HCT116 (cell line): ENCODE results near the gene BZW2. TPM values are rescaled to one million over a fixed set of nuclear protein-coding genes. Genes with fewer than 3 reads are reported as not detected.

ENCODE experiments used
- ATAC-seq: fragments of 200-7000 bp; cut with Tn5 transposase; 2 replicates; pipeline ENCODE4 v1.9.1; 2020; ENCODE audit warnings: mild to moderate bottlenecking, moderate library complexity
- BruUV-seq: library from RNA; stranded (reverse); fragments of 400-500 nt; replicated peaks from 2 replicates; lab custom pipeline; 2021; lab: Mats Ljungman, UMichigan
- CTCF ChIA-PET: fragments of 300-600 bp; sonication (Branson Sonifier 250); formaldehyde crosslinking; loops from one replicate; lab custom pipeline; 2021; ENCODE audit warnings: antibody characterized with exemption; lab: Charles Lee
- POLR2A ChIA-PET: fragments of 300-600, 350-600 bp; sonication (Branson Sonifier 250); formaldehyde crosslinking; loops from one replicate; lab custom pipeline; 2021; ENCODE audit warnings: antibody characterized with exemption; lab: Charles Lee
- RAD21 ChIA-PET, 2 experiments: fragments of 300-600 bp; sonication (Branson Sonifier 250); formaldehyde crosslinking; loops; one replicate each; lab custom pipeline; 2023; ENCODE audit warnings: low total read pairs in 2 of 2; ENCODE audit not compliant: uncharacterized antibody in 2 of 2, unreplicated experiment in 2 of 2, low non-redundant PET in 1 of 2; lab: Charles Lee
- DNase-seq: peaks from one replicate; pipeline ENCODE4 v3.0.0-alpha.2; 2010; ENCODE audit warnings: low read depth, low spot score
- H2AFZ ChIP-seq: fragments of 200-600 bp; shearing (Covaris generic), sonication (generic); 2 replicates; pipeline ENCODE4 v1.6.1; 2017; ENCODE audit warnings: low read depth, mixed run types, mixed read lengths, antibody characterized with exemption, low read length; ENCODE audit not compliant: poor library complexity, severe bottlenecking
- H3K27ac ChIP-seq: 2 replicates; pipeline ENCODE4 v1.5.1; 2012; ENCODE audit warnings: low read depth, low read length
- H3K27me3 ChIP-seq: fragments of 200-600 bp; sonication (generic); 2 replicates; pipeline ENCODE4 v1.6.1; 2016; ENCODE audit warnings: mixed run types, low read length, mixed read lengths; ENCODE audit not compliant: insufficient read depth
- H3K36me3 ChIP-seq, 2 experiments: fragments of 200-500 bp in 1 of 2; fragments of 200-600 bp in 1 of 2; sonication (Bioruptor generic) in 1 of 2; sonication (generic) in 1 of 2; 2 replicates each; pipeline versions ENCODE4 v1.5.1 to v1.6.1; 2014 to 2016; ENCODE audit warnings: low read length in 2 of 2, inconsistent platforms in 1 of 2, mixed read lengths in 1 of 2, mixed run types in 1 of 2; ENCODE audit not compliant: insufficient read depth in 2 of 2, control insufficient read depth in 1 of 2
- H3K4me1 ChIP-seq, 2 experiments: fragments of 200-600 bp in 1 of 2; sonication (generic) in 1 of 2; 2 replicates each; pipeline versions ENCODE4 v1.5.1 to v1.6.1; 2012 to 2017; ENCODE audit warnings: low read length in 2 of 2, inconsistent platforms in 1 of 2, mild to moderate bottlenecking in 1 of 2, mixed read lengths in 1 of 2, mixed run types in 1 of 2, moderate library complexity in 1 of 2; ENCODE audit not compliant: insufficient read depth in 2 of 2, control insufficient read depth in 1 of 2
- H3K4me2 ChIP-seq: fragments of 200-600 bp; sonication (generic); 2 replicates; pipeline ENCODE4 v1.6.1; 2017; ENCODE audit warnings: mixed run types, low read length, mixed read lengths
- H3K4me3 ChIP-seq, 2 experiments: fragments of 200-600 bp in 1 of 2; sonication (generic) in 1 of 2; replicated peaks in 1 of 2; 2 replicates each; pipeline ENCODE4 v1.5.1; 2011 to 2016; ENCODE audit warnings: low read length in 2 of 2, control low read depth in 1 of 2, low read depth in 1 of 2, mild to moderate bottlenecking in 1 of 2, mixed read lengths in 1 of 2, mixed run types in 1 of 2
- H3K79me2 ChIP-seq: fragments of 200-600 bp; sonication (generic); 2 replicates; pipeline ENCODE4 v1.6.1; 2017; ENCODE audit warnings: mild to moderate bottlenecking, mixed run types, low read length, moderate library complexity, mixed read lengths; ENCODE audit not compliant: insufficient read depth
- H3K9ac ChIP-seq: fragments of 200-600 bp; sonication (generic); 2 replicates; pipeline ENCODE4 v1.6.1; 2016; ENCODE audit warnings: low read length, mixed read lengths
- H3K9me2 ChIP-seq: fragments of 200-600 bp; sonication (generic), shearing (Covaris generic); 2 replicates; pipeline ENCODE4 v1.6.1; 2017; ENCODE audit warnings: mixed run types, mild to moderate bottlenecking, moderate library complexity; ENCODE audit not compliant: insufficient read depth
- H3K9me3 ChIP-seq, 2 experiments: fragments of 200-500 bp in 1 of 2; fragments of 200-600 bp in 1 of 2; sonication (Bioruptor generic) in 1 of 2; sonication (generic) in 1 of 2; 2 replicates each; pipeline ENCODE4 v1.6.1; 2014 to 2017; ENCODE audit warnings: low read length in 2 of 2, mixed read lengths in 2 of 2, inconsistent platforms in 1 of 2, low read depth in 1 of 2, mild to moderate bottlenecking in 1 of 2, mixed run types in 1 of 2, moderate library complexity in 1 of 2; ENCODE audit not compliant: control insufficient read depth in 1 of 2, insufficient read depth in 1 of 2
- H4K20me1 ChIP-seq: fragments of 200-600 bp; sonication (generic), shearing (Covaris generic); 2 replicates; pipeline ENCODE4 v1.6.1; 2017; ENCODE audit warnings: mixed run types, mild to moderate bottlenecking, moderate library complexity; ENCODE audit not compliant: insufficient read depth
- CEBPB ChIP-seq: IDR thresholded peaks from 2 replicates; pipeline ENCODE4 v1.6.1; 2012; ENCODE audit warnings: low read depth
- CTCF ChIP-seq, 3 experiments: fragments of 200-600 bp in 1 of 3; sonication (generic) in 1 of 3; IDR thresholded peaks in 2 of 3; conservative IDR thresholded peaks in 1 of 3; 2 replicates each; pipeline ENCODE4 v1.5.1; 2012 to 2017; ENCODE audit warnings: low read depth in 2 of 3, low read length in 2 of 3, antibody characterized with exemption in 1 of 3, borderline replicate concordance in 1 of 3, control low read depth in 1 of 3, mild to moderate bottlenecking in 1 of 3, mixed read lengths in 1 of 3, mixed run types in 1 of 3, moderate library complexity in 1 of 3; ENCODE audit not compliant: insufficient read depth in 1 of 3
- EGR1 ChIP-seq: IDR thresholded peaks from 2 replicates; pipeline ENCODE4 v1.6.1; 2012; ENCODE audit warnings: low read depth
- ELF1 ChIP-seq: IDR thresholded peaks from 2 replicates; pipeline ENCODE4 v1.6.1; 2012; ENCODE audit warnings: low read depth, borderline replicate concordance
- EZH2 ChIP-seq: fragments of 200-600 bp; sonication (generic); IDR thresholded peaks from 2 replicates; pipeline ENCODE4 v1.6.1; 2017; ENCODE audit warnings: antibody characterized with exemption, mixed run types
- JUND ChIP-seq: IDR thresholded peaks from 2 replicates; pipeline ENCODE4 v1.6.1; 2012
- POLR2A ChIP-seq: IDR thresholded peaks from 2 replicates; pipeline ENCODE4 v1.7.0; 2011; ENCODE audit warnings: borderline replicate concordance; ENCODE audit not compliant: insufficient read depth, insufficient read length; ENCODE audit errors: extremely low read depth
- POLR2AphosphoS5 ChIP-seq: IDR thresholded peaks from 2 replicates; pipeline ENCODE4 v1.6.1; 2011; ENCODE audit warnings: mild to moderate bottlenecking, low read depth, low read length, moderate library complexity
- SP1 ChIP-seq: IDR thresholded peaks from 2 replicates; pipeline ENCODE4 v1.6.1; 2012; ENCODE audit warnings: low read depth
- SRF ChIP-seq: IDR thresholded peaks from 2 replicates; pipeline ENCODE4 v1.6.1; 2012; ENCODE audit warnings: low read depth
- TCF7L2 ChIP-seq: IDR thresholded peaks from 2 replicates; pipeline ENCODE4 v1.7.0; 2011; ENCODE audit warnings: borderline replicate concordance, inconsistent platforms; ENCODE audit not compliant: insufficient read depth, insufficient read length; ENCODE audit errors: extremely low read depth
- YY1 ChIP-seq: IDR thresholded peaks from 2 replicates; pipeline ENCODE4 v1.6.1; 2011; ENCODE audit warnings: low read length, low read depth, moderate library complexity, mild to moderate bottlenecking; ENCODE audit not compliant: insufficient replicate concordance; ENCODE audit errors: extremely low read depth
- ZBTB33 ChIP-seq: IDR thresholded peaks from 2 replicates; pipeline ENCODE4 v1.6.1; 2011; ENCODE audit warnings: mild to moderate bottlenecking, low read length, moderate library complexity; ENCODE audit not compliant: insufficient replicate concordance; ENCODE audit errors: extremely low read depth
- ZFX ChIP-seq: fragments of 450-650 bp; IDR thresholded peaks from 2 replicates; pipeline ENCODE4 v1.6.1; 2017
- ZNF274 ChIP-seq: fragments of 200-500 bp; sonication (Bioruptor generic); IDR thresholded peaks from 2 replicates; pipeline ENCODE4 v1.6.1; 2014; ENCODE audit warnings: mild to moderate bottlenecking, low read depth, low read length, inconsistent platforms
- intact Hi-C: fragments of 100-400 bp; cut with micrococcal nuclease; formaldehyde crosslinking; loops from 2 replicates; pipeline ENCODE4 v1.10.0; 2022
- total RNA-seq: library from RNA; stranded (reverse); gene quantifications from one replicate; pipeline ENCODE4 v1.2.1, GENCODE V29; 2021; ENCODE audit not compliant: unreplicated experiment
- TF ChIP-seq, protein P1 (sequence below): IDR thresholded peaks from 2 replicates; pipeline ENCODE4 v1.6.1; 2012
- TF ChIP-seq, protein P2 (sequence below): IDR thresholded peaks from 2 replicates; pipeline ENCODE4 v1.6.1; 2012
- TF ChIP-seq, protein P3 (sequence below): IDR thresholded peaks from 2 replicates; pipeline ENCODE4 v1.6.1; 2012; ENCODE audit warnings: low read depth

The BZW2 gene
- total RNA-seq, 1 experiment from 2014 or later = 119 TPM

- Histone ChIP-seq H3K36me3 (no peaks in the 10 kb centered on the region), H3K27me3 (no peaks in the 10 kb centered on the region), H4K20me1 (no peaks in the 10 kb centered on the region), H3K79me2 (0 out of 2 replicates have a peak, but pooled peaks cover 7% of the 10 kb centered on the region), H3K4me2 (peak within 1 kb of the TSS; percentile 94), H2AFZ (peak within 1 kb of the TSS; percentile 92), H3K4me1 (peaks cover 8 to 15% of the 10 kb centered on the region in 2 experiments; a peak in 3 of 4 replicates), H3K27ac (peak within 1 kb of the TSS; percentile 25), H3K9me3 (no peaks in the 10 kb centered on the region), H3K9me2 (no peaks in the 10 kb centered on the region), H3K9ac (peak within 1 kb of the TSS; percentile 64), H3K4me3 (peak within 1 kb of the TSS; percentile 75 to 80)
- intact Hi-C loops = loop anchor here (5.0 kb wide), 1 partner anchor 106 kb away; the partner anchor contains the start of genes ANKMY2 and BZW2
- DNase-seq = peak; percentile 86
- RAD21 ChIA-PET = no interaction called here
- CTCF ChIA-PET = no interaction called here
- peak; percentile 96 for ATAC-seq
- POLR2A ChIA-PET = no interaction called here
- no TSS peak for BruUV-seq
- TF ChIP-seq, protein P1, sequence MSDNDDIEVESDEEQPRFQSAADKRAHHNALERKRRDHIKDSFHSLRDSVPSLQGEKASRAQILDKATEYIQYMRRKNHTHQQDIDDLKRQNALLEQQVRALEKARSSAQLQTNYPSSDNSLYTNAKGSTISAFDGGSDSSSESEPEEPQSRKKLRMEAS = peak; percentile 73
- TF ChIP-seq, protein P2, sequence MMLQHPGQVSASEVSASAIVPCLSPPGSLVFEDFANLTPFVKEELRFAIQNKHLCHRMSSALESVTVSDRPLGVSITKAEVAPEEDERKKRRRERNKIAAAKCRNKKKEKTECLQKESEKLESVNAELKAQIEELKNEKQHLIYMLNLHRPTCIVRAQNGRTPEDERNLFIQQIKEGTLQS = no peak
- TF ChIP-seq SP1 = peak; percentile 63; the same call in 1 of the 2 replicates
- TF ChIP-seq POLR2AphosphoS5 = peak; percentile 66
- TF ChIP-seq JUND = no peak
- no peak for TF ChIP-seq ZBTB33
- peak; percentile 83 for TF ChIP-seq TCF7L2
- TF ChIP-seq CEBPB = no peak
- TF ChIP-seq EGR1 = peak; percentile 63; the same call in 1 of the 2 replicates
- TF ChIP-seq EZH2 = no peak
- TF ChIP-seq SRF = no peak
- TF ChIP-seq ELF1 = no peak
- TF ChIP-seq POLR2A = peak; percentile 43
- no peak for TF ChIP-seq ZNF274
- no peak for TF ChIP-seq ZFX
- peak; percentile 16 for TF ChIP-seq YY1
- TF ChIP-seq, protein P3, sequence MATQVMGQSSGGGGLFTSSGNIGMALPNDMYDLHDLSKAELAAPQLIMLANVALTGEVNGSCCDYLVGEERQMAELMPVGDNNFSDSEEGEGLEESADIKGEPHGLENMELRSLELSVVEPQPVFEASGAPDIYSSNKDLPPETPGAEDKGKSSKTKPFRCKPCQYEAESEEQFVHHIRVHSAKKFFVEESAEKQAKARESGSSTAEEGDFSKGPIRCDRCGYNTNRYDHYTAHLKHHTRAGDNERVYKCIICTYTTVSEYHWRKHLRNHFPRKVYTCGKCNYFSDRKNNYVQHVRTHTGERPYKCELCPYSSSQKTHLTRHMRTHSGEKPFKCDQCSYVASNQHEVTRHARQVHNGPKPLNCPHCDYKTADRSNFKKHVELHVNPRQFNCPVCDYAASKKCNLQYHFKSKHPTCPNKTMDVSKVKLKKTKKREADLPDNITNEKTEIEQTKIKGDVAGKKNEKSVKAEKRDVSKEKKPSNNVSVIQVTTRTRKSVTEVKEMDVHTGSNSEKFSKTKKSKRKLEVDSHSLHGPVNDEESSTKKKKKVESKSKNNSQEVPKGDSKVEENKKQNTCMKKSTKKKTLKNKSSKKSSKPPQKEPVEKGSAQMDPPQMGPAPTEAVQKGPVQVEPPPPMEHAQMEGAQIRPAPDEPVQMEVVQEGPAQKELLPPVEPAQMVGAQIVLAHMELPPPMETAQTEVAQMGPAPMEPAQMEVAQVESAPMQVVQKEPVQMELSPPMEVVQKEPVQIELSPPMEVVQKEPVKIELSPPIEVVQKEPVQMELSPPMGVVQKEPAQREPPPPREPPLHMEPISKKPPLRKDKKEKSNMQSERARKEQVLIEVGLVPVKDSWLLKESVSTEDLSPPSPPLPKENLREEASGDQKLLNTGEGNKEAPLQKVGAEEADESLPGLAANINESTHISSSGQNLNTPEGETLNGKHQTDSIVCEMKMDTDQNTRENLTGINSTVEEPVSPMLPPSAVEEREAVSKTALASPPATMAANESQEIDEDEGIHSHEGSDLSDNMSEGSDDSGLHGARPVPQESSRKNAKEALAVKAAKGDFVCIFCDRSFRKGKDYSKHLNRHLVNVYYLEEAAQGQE = no peak
- no peak for TF ChIP-seq CTCF (IDR thresholded peaks at IDR 0.05 in 2 of 3, conservative IDR thresholded peaks at IDR 0.05 in 1 of 3; ENCODE audit: borderline replicate concordance in 1 of 3, insufficient read depth in 1 of 3, low read depth in 2 of 3, low read length in 2 of 3)
Observed at GRCh38 chr7:16753102-16753931, 107.3 kb downstream of the BZW2 start, which contains the start of gene TSPAN13. Gene TSPAN13 (plus strand): TSS chr7:16753755. CDS start chr7:16753968, 213 bp downstream.
